Kidney (tissue), 14 donors: Measurements from ENCODE around the gene PRKACG. TPM values are rescaled to one million over a fixed set of nuclear protein-coding genes. Genes with fewer than 3 reads are reported as not detected.

ENCODE experiments used
- DNase-seq, 5 donors: peaks; one replicate each; pipeline ENCODE4 v3.0.0-alpha.2; 2013 to 2020
- FAIRE-seq: peaks from 2 replicates; lab custom pipeline; 2012; peaks lifted over from hg19 to GRCh38; lab: Jason Lieb, UNC
- H3K27ac ChIP-seq, 2 donors: one replicate each; pipeline ENCODE4 v1.7.0; 2013; ENCODE audit warnings: low read depth in 2 of 2, low read length in 2 of 2, inconsistent platforms in 1 of 2
- H3K27me3 ChIP-seq: one replicate; pipeline ENCODE4 v1.7.1; 2013; ENCODE audit warnings: low read length, inconsistent platforms; ENCODE audit not compliant: control insufficient read depth, insufficient read depth
- H3K36me3 ChIP-seq, 3 donors: one replicate each; pipeline versions ENCODE4 v1.7.0 to v1.7.1; 2013; ENCODE audit warnings: low read length in 3 of 3, control low read depth in 1 of 3, inconsistent platforms in 1 of 3; ENCODE audit not compliant: insufficient read depth in 3 of 3, control insufficient read depth in 2 of 3
- H3K4me1 ChIP-seq, 3 donors: one replicate each; pipeline versions ENCODE4 v1.7.0 to v1.7.1; 2013; ENCODE audit warnings: low read length in 3 of 3, inconsistent platforms in 1 of 3, low read depth in 1 of 3; ENCODE audit not compliant: control insufficient read depth in 2 of 3, insufficient read depth in 2 of 3
- H3K4me3 ChIP-seq, 3 donors: one replicate each; pipeline versions ENCODE4 v1.7.0 to v1.8.1; 2013; ENCODE audit warnings: low read length in 3 of 3, control low read depth in 1 of 3, inconsistent platforms in 1 of 3
- H3K9ac ChIP-seq, 3 donors: one replicate each; pipeline versions ENCODE4 v1.7.0 to v1.7.1; 2013; ENCODE audit warnings: low read length in 3 of 3, control low read depth in 1 of 3, inconsistent platforms in 1 of 3
- H3K9me3 ChIP-seq, 3 donors: one replicate each; pipeline versions ENCODE4 v1.7.0 to v1.7.1; 2013; ENCODE audit warnings: low read length in 3 of 3, control low read depth in 1 of 3, inconsistent platforms in 1 of 3; ENCODE audit not compliant: control insufficient read depth in 2 of 3, insufficient read depth in 1 of 3
- CTCF ChIP-seq: IDR thresholded peaks from 3 replicates; pipeline ENCODE4 v1.5.1; 2012; ENCODE audit warnings: mild to moderate bottlenecking, moderate library complexity, borderline replicate concordance; ENCODE audit not compliant: insufficient read depth; ENCODE audit errors: extremely low read depth
- intact Hi-C: fragments of 100-400 bp; cut with DNase I; formaldehyde crosslinking; loops from one replicate; pipeline ENCODE4 v1.11.1; 2022
- polyA plus RNA-seq: library from polyadenylated mRNA; stranded (reverse); fragments of 350-450 nt; fragmentation: Illumina TruSeq; extraction: RNeasy Lipid Tissue Mini Kit (QIAGEN cat#74804); gene quantifications from one replicate; pipeline ENCODE4 v1.2.3, GENCODE V29; 2014; ENCODE audit warnings: low read depth, low replicate concordance; ENCODE audit not compliant: insufficient read depth
- total RNA-seq: library from RNA; stranded (reverse); fragmentation: NEBNext Ultra II Directional; extraction: Animal tissue kit (Norgen Biotek cat#: 25700); gene quantifications from one replicate; pipeline ENCODE4 v1.2.1, GENCODE V29; 2021
- donor health status: control.
- donor health status: control.
- donor health status: control.
- donor health status: control.
- donor health status: control.
- donor health status: DM: yes; HTN: yes; CAD: no.
- donor health status: Normal renal cell carcinoma (clear cell type).

PRKACG gene
- total and polyA plus RNA-seq, 2 donors from 2014 or later = not detected

DNA sequence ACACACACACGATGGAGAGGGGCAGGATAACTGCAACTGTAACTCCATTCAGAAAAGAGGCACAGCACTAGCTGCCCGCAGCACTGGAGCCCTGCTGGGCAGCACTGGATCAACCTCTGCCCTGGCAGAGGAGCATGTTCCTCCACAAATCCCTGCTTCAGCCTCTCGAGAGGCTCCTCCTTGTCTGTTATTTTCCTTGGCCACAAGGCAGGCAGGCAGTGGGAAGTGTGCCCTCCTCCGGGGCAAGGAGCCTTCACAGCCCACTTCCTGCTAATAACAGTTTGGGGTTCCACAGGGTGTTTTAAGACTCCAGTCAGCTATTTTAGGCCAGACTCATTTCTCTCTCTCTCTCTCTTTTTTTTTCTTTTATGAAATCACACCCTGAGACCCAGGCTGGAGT lies 33.5 kb upstream of the PRKACG start:
- Histone ChIP-seq H3K9ac (no peak overlapping the region), H3K36me3 (peaks cover 0 to 10% (median 4%) of the 10 kb centered on the region in 3 donors), H3K9me3 (no peaks in the 10 kb centered on the region), H3K4me1 (peaks cover 0 to 6% (median 5%) of the 10 kb centered on the region in 3 donors), H3K27ac (no peak overlapping the region), H3K4me3 (no peak overlapping the region), H3K27me3 (no peaks in the 10 kb centered on the region)
- intact Hi-C loops = no loop called here
- TF ChIP-seq CTCF = no peak
- no peak for DNase-seq
- FAIRE-seq = no peak

DNA sequence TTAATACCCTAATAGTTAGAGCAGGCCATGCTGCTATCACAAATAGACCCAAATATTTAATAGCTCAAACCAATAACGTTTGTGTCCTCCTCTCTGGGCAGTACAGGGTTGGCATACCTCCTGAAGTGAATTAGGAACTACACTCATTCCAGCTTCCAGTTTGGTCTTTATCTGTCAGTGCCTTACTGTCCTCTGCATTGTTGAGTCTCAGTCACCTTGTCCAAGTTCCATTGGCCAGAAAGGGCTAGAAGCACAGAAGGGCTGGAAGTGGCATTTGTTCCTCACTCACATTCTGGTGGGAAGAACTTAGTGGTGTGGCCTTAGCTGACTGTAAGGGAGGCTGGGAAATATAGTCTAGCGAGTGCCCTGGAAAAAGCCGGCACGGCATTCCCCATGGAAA lies 32.8 kb upstream of the PRKACG start:
- intact Hi-C loops = no loop called here
- no peaks in the 10 kb centered on the region for H3K9me3 ChIP-seq

DNA sequence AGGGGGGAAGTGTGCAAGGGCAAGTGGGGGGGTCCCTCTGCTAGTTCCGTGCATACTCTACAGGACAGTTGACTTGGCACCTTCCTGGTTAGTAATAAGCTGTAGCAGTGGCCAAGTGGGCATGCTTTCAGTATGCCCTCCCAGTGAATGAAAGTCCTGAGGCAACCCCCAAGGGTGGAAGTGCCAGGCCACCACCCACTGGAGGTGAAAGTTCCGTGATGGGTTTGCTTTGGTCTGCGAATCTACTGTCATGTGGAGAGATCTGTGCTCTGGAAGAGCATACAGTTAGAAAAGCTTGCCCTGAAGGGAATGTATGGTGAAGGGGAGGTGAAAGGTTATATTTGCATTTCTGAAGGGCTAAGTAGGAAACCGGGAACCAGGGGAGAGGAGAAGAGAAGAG lies 31.9 kb upstream of the PRKACG start:
- Histone ChIP-seq H3K36me3 (peaks cover 0 to 10% (median 4%) of the 10 kb centered on the region in 3 donors), H3K4me1 (peaks cover 0 to 6% (median 5%) of the 10 kb centered on the region in 3 donors), H3K27me3 (no peaks in the 10 kb centered on the region), H3K9me3 (no peaks in the 10 kb centered on the region), H3K9ac (no peak overlapping the region), H3K4me3 (no peak overlapping the region), H3K27ac (no peak overlapping the region)
- TF ChIP-seq CTCF = no peak
- intact Hi-C loops = no loop called here
- DNase-seq = no peak
- FAIRE-seq = no peak

More for the DNA sequence above, 32.8 kb upstream of the PRKACG start:
- Histone ChIP-seq H3K36me3 (peaks cover 0 to 10% (median 4%) of the 10 kb centered on the region in 3 donors), H3K4me1 (peaks cover 0 to 6% (median 5%) of the 10 kb centered on the region in 3 donors), H3K27ac (no peak overlapping the region), H3K27me3 (no peaks in the 10 kb centered on the region), H3K9ac (no peak overlapping the region), H3K4me3 (no peak overlapping the region)
- DNase-seq (no peak), FAIRE-seq (no peak)
- TF ChIP-seq CTCF = no peak
